ENCODE data around the gene PTPN23. TPM values are rescaled to one million over a fixed set of nuclear protein-coding genes. Genes with fewer than 3 reads are reported as not detected.

The PTPN23 gene
- polyA plus RNA-seq, 1 donor from 2014 or later, result 36.2 TPM

- no peak overlapping the region for H3K9ac ChIP-seq (ENCODE audit: low read length)
- no peaks in the 10 kb centered on the region for H3K79me2 ChIP-seq (replicated peaks; ENCODE audit: insufficient read depth, low read length)
- H3K4me2 ChIP-seq (ENCODE audit: low read length), result no peak overlapping the region
- no peak overlapping the region for H3K27ac ChIP-seq (ENCODE audit: low read length)
- H3K9me2 ChIP-seq (ENCODE audit: insufficient read depth, low read length), result no peaks in the 10 kb centered on the region
- H2AFZ ChIP-seq (ENCODE audit: low read depth, low read length), result no peak overlapping the region
- no peaks in the 10 kb centered on the region for H3K36me3 ChIP-seq (ENCODE audit: insufficient read depth, low read length)
- no peaks in the 10 kb centered on the region for H3K9me3 ChIP-seq (ENCODE audit: low read length)
- H4K20me1 ChIP-seq (ENCODE audit: insufficient read depth), result no peaks in the 10 kb centered on the region
- TF ChIP-seq REST (IDR thresholded peaks at IDR 0.05; ENCODE audit: borderline replicate concordance) (no peak), EZH2 (IDR thresholded peaks at IDR 0.05; ENCODE audit: borderline replicate concordance, insufficient read depth, low read length, poor library complexity, severe bottlenecking) (no peak), TAF1 (IDR thresholded peaks at IDR 0.05; ENCODE audit: low read depth) (no peak), MXI1 (conservative IDR thresholded peaks at IDR 0.05; ENCODE audit: poor library complexity, severe bottlenecking) (no peak), POLR2AphosphoS5 (IDR thresholded peaks at IDR 0.05) (no peak), SMC3 (conservative IDR thresholded peaks at IDR 0.05; ENCODE audit: poor library complexity) (no peak), CTCF (IDR thresholded peaks at IDR 0.05; ENCODE audit: poor library complexity, severe bottlenecking) (no peak), RAD21 (conservative IDR thresholded peaks at IDR 0.05) (no peak), EP300 (conservative IDR thresholded peaks at IDR 0.05; ENCODE audit: poor library complexity, severe bottlenecking) (no peak)
- H3F3A ChIP-seq (ENCODE audit: insufficient read depth, low read length, poor library complexity, severe bottlenecking), result no peaks in the 10 kb centered on the region
- no peak overlapping the region for H3K4me3 ChIP-seq (ENCODE audit: low read length)
- H3K27me3 ChIP-seq (ENCODE audit: insufficient read depth, low read depth, low read length), result no peaks in the 10 kb centered on the region
These were observed 35.9 kb upstream of the PTPN23 start for GRCh38 chr3:47344971-47345370.

GRCh38 chr3:47347217-47347801 lies 33.5 kb upstream of the PTPN23 start:
- Histone ChIP-seq H3K36me3 (ENCODE audit: insufficient read depth, low read length) (no peaks in the 10 kb centered on the region), H3K9ac (ENCODE audit: low read length) (no peak overlapping the region), H3K4me2 (ENCODE audit: low read length) (no peak overlapping the region), H3K4me3 (ENCODE audit: low read length) (no peak overlapping the region), H3K27ac (ENCODE audit: low read length) (no peak overlapping the region), H2AFZ (ENCODE audit: low read depth, low read length) (no peak overlapping the region), H3F3A (ENCODE audit: insufficient read depth, low read length, poor library complexity, severe bottlenecking) (no peaks in the 10 kb centered on the region), H3K79me2 (replicated peaks; ENCODE audit: insufficient read depth, low read length) (no peaks in the 10 kb centered on the region), H4K20me1 (ENCODE audit: insufficient read depth) (no peaks in the 10 kb centered on the region), H3K27me3 (ENCODE audit: insufficient read depth, low read depth, low read length) (no peaks in the 10 kb centered on the region), H3K9me2 (ENCODE audit: insufficient read depth, low read length) (no peaks in the 10 kb centered on the region), H3K9me3 (ENCODE audit: low read length) (no peaks in the 10 kb centered on the region)
- no peak for TF ChIP-seq CTCF (IDR thresholded peaks at IDR 0.05; ENCODE audit: poor library complexity, severe bottlenecking)
- TF ChIP-seq EP300 (conservative IDR thresholded peaks at IDR 0.05; ENCODE audit: poor library complexity, severe bottlenecking), result no peak
- TF ChIP-seq TAF1 (IDR thresholded peaks at IDR 0.05; ENCODE audit: low read depth), result no peak
- TF ChIP-seq EZH2 (IDR thresholded peaks at IDR 0.05; ENCODE audit: borderline replicate concordance, insufficient read depth, low read length, poor library complexity, severe bottlenecking), result no peak
- no peak for TF ChIP-seq MXI1 (conservative IDR thresholded peaks at IDR 0.05; ENCODE audit: poor library complexity, severe bottlenecking)
- no peak for TF ChIP-seq SMC3 (conservative IDR thresholded peaks at IDR 0.05; ENCODE audit: poor library complexity)
- no peak for TF ChIP-seq POLR2AphosphoS5 (IDR thresholded peaks at IDR 0.05)
- no peak for TF ChIP-seq REST (IDR thresholded peaks at IDR 0.05; ENCODE audit: borderline replicate concordance)
- no peak for TF ChIP-seq RAD21 (conservative IDR thresholded peaks at IDR 0.05)

Data from neural cell (in vitro differentiated cells).